WTC11 (cell line): ENCODE results near the gene ARSB. TPM values are rescaled to one million over a fixed set of nuclear protein-coding genes. Genes with fewer than 3 reads are reported as not detected.

Source experiments
- ATAC-seq: fragments of 200-7000 bp; cut with Tn5 transposase; 2 replicates; pipeline ENCODE4 v1.10.0; 2021; ENCODE audit warnings: mild to moderate bottlenecking, moderate library complexity
- CTCF ChIA-PET: fragments of 300-600 bp; sonication (Branson Sonifier 250); formaldehyde crosslinking; loops from one replicate; lab custom pipeline; 2021; ENCODE audit warnings: antibody characterized with exemption; lab: Charles Lee
- POLR2A ChIA-PET: fragments of 350-600 bp; sonication (Branson Sonifier 250); formaldehyde crosslinking; loops from one replicate; lab custom pipeline; 2021; ENCODE audit warnings: antibody characterized with exemption; lab: Charles Lee
- DNase-seq: peaks from one replicate; pipeline ENCODE4 v3.0.0; 2021; ENCODE audit warnings: low spot score
- H3K27ac Mint-ChIP-seq: 2 replicates; pipeline ENCODE4 v1.8.0; 2021; ENCODE audit warnings: mixed read lengths
- H3K27me3 Mint-ChIP-seq: 2 replicates; pipeline ENCODE4 v1.8.0; 2021; ENCODE audit warnings: low read depth, mild to moderate bottlenecking, moderate library complexity, mixed read lengths
- H3K36me3 Mint-ChIP-seq: 2 replicates; pipeline ENCODE4 v1.8.0; 2021; ENCODE audit warnings: mixed read lengths
- H3K4me1 Mint-ChIP-seq: 2 replicates; pipeline ENCODE4 v1.8.0; 2022; ENCODE audit warnings: mixed read lengths
- H3K4me3 Mint-ChIP-seq: 2 replicates; pipeline ENCODE4 v1.8.0; 2021; ENCODE audit warnings: mild to moderate bottlenecking, moderate library complexity, mixed read lengths
- H3K9me3 Mint-ChIP-seq: 2 replicates; pipeline ENCODE4 v1.8.0; 2021; ENCODE audit warnings: mixed read lengths
- AR ChIP-seq: fragments of 250-450 bp; sonication (Bioruptor Pico); IDR thresholded peaks from 2 replicates; pipeline ENCODE4 v1.9.0; 2021; ENCODE audit warnings: mild to moderate bottlenecking
- ATF2 ChIP-seq: sonication (generic); formaldehyde crosslinking; IDR thresholded peaks from 2 replicates; pipeline ENCODE4 v1.8.1; 2022; ENCODE audit warnings: low read depth, missing genetic modification reagents, borderline replicate concordance
- HMGA2 ChIP-seq: fragments of 250-450 bp; sonication (Bioruptor Pico); IDR thresholded peaks from 2 replicates; pipeline ENCODE4 v1.4.0; 2021; ENCODE audit warnings: mild to moderate bottlenecking, moderate library complexity
- HMGXB4 ChIP-seq: sonication (generic); formaldehyde crosslinking; IDR thresholded peaks from 2 replicates; pipeline ENCODE4 v1.8.1; 2023; ENCODE audit warnings: mild to moderate bottlenecking, moderate library complexity, missing genetic modification reagents
- IRF1 ChIP-seq: sonication (generic); formaldehyde crosslinking; IDR thresholded peaks from 2 replicates; pipeline ENCODE4 v1.8.0; 2023; ENCODE audit warnings: missing genetic modification reagents
- MLX ChIP-seq: sonication (generic); formaldehyde crosslinking; IDR thresholded peaks from 2 replicates; pipeline ENCODE4 v1.8.1; 2023; ENCODE audit warnings: mild to moderate bottlenecking, missing genetic modification reagents, moderate library complexity
- NFATC4 ChIP-seq: fragments of 250-450 bp; sonication (Bioruptor Pico); IDR thresholded peaks from 2 replicates; pipeline ENCODE4 v1.9.0; 2021; ENCODE audit warnings: mild to moderate bottlenecking
- NFYB ChIP-seq: sonication (generic); formaldehyde crosslinking; conservative IDR thresholded peaks from 2 replicates; pipeline ENCODE4 v1.8.0; 2022; ENCODE audit warnings: low read depth, missing genetic modification reagents
- NR1H2 ChIP-seq: sonication (generic); formaldehyde crosslinking; IDR thresholded peaks from 2 replicates; pipeline ENCODE4 v1.9.0; 2021; ENCODE audit warnings: mild to moderate bottlenecking, moderate library complexity, missing genetic modification reagents
- SMAD3 ChIP-seq: sonication (generic); formaldehyde crosslinking; IDR thresholded peaks from 2 replicates; pipeline ENCODE4 v1.8.0; 2022; ENCODE audit warnings: missing genetic modification reagents, mild to moderate bottlenecking, borderline replicate concordance
- USF2 ChIP-seq: sonication (generic); formaldehyde crosslinking; IDR thresholded peaks from 2 replicates; pipeline ENCODE4 v1.8.1; 2023; ENCODE audit warnings: mild to moderate bottlenecking, missing genetic modification reagents, moderate library complexity
- ZMAT4 ChIP-seq: fragments of 250-450 bp; sonication (Bioruptor Pico); IDR thresholded peaks from 2 replicates; pipeline ENCODE4 v1.9.0; 2021; ENCODE audit warnings: mild to moderate bottlenecking
- ZNF423 ChIP-seq: fragments of 250-450 bp; sonication (Bioruptor Pico); IDR thresholded peaks from 2 replicates; pipeline ENCODE4 v2.1.2; 2022; ENCODE audit warnings: mild to moderate bottlenecking, moderate library complexity
- ZNF512 ChIP-seq: sonication (generic); formaldehyde crosslinking; IDR thresholded peaks from 2 replicates; pipeline ENCODE4 v1.8.1; 2022; ENCODE audit warnings: missing genetic modification reagents, borderline replicate concordance
- ZNF532 ChIP-seq: fragments of 250-450 bp; sonication (Bioruptor Pico); IDR thresholded peaks from 2 replicates; pipeline ENCODE4 v1.9.0; 2021; ENCODE audit warnings: mild to moderate bottlenecking, borderline replicate concordance
- total RNA-seq: library from RNA; stranded (reverse); gene quantifications from 3 replicates; pipeline ENCODE4 v1.2.3, GENCODE V29; 2021

Gene ARSB
- total RNA-seq, 1 experiment from 2014 or later, result 9.7 TPM

- TF ChIP-seq AR (CRISPR knock-in tag) (no peak), ZMAT4 (CRISPR knock-in tag) (no peak), NR1H2 (no peak), NFYB (no peak), NFATC4 (CRISPR knock-in tag) (no peak), HMGXB4 (CRISPR knock-in tag) (no peak), IRF1 (CRISPR knock-in tag) (no peak), USF2 (CRISPR knock-in tag) (no peak)
Measured at GRCh38 chr5:78979117-78979742, 5.9 kb downstream of the ARSB start (continued).

GRCh38 chr5:78975035-78975434, 10.1 kb downstream of the ARSB start:
- DNase-seq, result no peak
- H3K4me1 Mint-ChIP-seq, result peaks cover 28% of the 10 kb centered on the region
- TF ChIP-seq ZNF512, result no peak
- no peak for TF ChIP-seq HMGA2 (CRISPR knock-in tag)
- no peak for TF ChIP-seq ATF2
- TF ChIP-seq ZNF423 (CRISPR knock-in tag), result no peak
- TF ChIP-seq NR1H2, result no peak
- TF ChIP-seq ZNF532 (CRISPR knock-in tag), result no peak
- no peak for TF ChIP-seq SMAD3
- no peak for TF ChIP-seq NFATC4 (CRISPR knock-in tag)
- no peak for TF ChIP-seq MLX
- CTCF ChIA-PET, result interaction anchor here (1.0 to 1.9 kb wide), 2 partner anchors 10 to 46 kb away, joined by 4 to 5 read pairs; partner anchors contain the start of gene ARSB
- no peaks in the 10 kb centered on the region for H3K36me3 Mint-ChIP-seq
- H3K27ac Mint-ChIP-seq, result no peak overlapping the region; the same call in 1 of the 2 replicates
- H3K27me3 Mint-ChIP-seq, result no peaks in the 10 kb centered on the region
- H3K4me3 Mint-ChIP-seq, result no peak overlapping the region
- ATAC-seq, result no peak
- H3K9me3 Mint-ChIP-seq, result no peaks in the 10 kb centered on the region
- POLR2A ChIA-PET, result interaction anchor here (0.6 to 1.5 kb wide), 2 partner anchors 9 to 1327 kb away, joined by 6 read pairs; partner anchors contain the start of gene ARSB
